NCI-H524 (cell line): ENCODE results near the gene ACBD7.

Experiments
- DNase-seq, 2 experiments: peaks; one replicate each; lab custom pipeline; 2025; lab: John Stamatoyannopoulos, UW

Gene ACBD7

DNA sequence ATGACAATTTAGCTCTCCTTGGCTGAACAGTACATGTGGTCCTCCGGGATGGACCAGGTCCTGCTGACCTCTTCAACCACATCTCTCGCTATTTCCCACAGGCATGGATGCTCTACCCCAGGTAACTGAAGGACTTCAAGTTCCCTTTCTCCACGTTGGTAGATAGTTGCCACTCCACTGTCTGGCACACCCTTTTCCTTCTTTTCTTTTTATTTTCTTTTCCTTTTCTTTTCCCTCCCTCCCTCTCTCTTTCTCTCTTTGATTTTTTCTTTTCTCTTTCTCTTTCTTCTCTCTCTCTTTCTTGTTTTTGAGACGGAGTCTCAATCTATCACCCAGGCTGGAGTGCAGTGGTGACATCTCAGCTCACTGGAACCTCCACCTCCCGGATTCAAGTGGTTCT is 2.8 kb upstream of the ACBD7 start:
- DNase-seq = no peak

DNA sequence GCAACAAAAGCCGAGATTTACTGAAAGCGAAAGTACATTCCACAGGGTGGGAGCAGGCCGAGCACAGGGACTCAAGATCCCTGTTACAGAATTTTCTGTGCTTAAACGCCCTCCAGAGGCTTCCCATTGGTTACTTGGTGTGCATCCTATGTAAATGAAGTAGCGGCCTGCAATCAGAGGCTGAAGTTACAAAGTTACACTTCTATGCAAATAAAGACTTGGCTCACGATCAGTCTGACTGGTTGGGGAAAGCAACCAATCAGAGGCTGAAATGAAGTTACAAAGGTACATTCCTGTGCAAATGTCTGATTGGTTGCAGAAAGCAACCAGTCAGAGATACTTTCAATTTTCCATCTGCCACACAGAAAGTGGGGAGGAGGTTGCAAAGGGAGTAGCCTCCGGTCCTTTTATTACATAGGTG is 4.1 kb downstream of the ACBD7 start:
- DNase-seq = no peak

GRCh38 chr10:15083674-15084501 is 4.7 kb downstream of the ACBD7 start:
- DNase-seq = no peak

GRCh38 chr10:15075421-15075820 is 13.2 kb downstream of the ACBD7 start:
- no peak for DNase-seq

- DNase-seq = no peak
Measured at GRCh38 chr10:15072358-15072757, 16.2 kb downstream of the ACBD7 start.

DNA sequence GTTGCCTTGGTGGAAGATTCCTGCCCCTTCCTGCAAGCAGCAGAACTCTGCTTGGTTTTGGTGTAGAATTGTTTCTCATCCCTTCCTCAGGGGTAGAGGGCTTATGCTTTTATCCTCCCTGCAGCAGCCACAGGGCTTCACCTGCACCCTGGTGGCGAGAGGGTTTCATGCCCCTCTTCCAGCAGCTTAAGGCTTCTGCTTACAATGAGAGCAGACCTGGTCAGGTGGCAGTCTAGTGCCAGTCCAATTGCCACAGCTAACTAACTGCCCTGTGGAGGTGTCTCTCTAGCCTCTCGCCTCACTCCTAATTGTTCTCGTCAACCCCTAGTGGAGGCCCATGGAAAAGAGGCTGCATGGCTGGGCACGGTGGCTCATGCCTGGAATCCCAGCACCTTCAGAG is 19.3 kb downstream of the ACBD7 start:
- no peak for DNase-seq

- DNase-seq = no peak
Measured at GRCh38 chr10:15068802-15069201, 19.8 kb downstream of the ACBD7 start.

DNA sequence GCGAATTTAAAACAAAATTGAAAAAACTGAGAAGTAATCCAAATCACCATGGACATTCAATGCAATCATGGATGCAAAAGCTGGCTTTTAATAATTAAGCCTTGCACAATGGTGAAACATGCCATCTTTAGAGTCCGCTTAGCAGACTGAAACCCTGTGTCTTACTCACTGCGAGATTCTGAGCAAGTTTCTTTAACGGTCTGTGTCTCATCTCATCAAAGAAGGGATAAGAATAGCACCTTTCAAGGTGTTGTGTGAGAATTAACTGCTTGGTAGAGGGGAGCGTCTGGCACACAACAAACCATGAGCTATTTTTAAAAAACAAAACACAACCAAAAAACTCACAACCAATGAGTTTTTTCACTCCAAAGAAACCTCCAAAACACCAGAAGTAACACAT is 21.4 kb downstream of the ACBD7 start:
- no peak for DNase-seq

DNA sequence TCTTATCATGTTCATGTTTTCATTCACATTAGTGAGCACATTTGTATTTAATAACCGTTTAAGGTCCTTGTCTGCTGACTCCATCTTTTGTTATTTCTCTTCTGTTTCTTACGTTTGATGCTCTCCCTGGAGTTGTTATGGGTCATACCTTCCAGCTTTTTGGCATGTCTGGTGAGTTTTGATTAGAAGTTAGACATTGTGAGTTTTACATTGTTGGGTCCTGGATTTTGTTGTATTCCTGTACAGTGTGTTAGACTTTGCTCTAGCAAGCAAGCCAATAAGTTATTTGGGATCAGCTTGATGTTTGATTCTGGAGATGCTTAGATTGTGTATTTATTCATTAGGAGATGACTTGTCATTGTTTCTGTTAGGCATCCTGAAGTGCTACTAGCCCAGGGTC is 27.9 kb downstream of the ACBD7 start:
- no peak for DNase-seq

- no peak for DNase-seq
Measured at GRCh38 chr10:15059914-15060313, 28.7 kb downstream of the ACBD7 start.

GRCh38 chr10:15058689-15059088 is 29.9 kb downstream of the ACBD7 start:
- DNase-seq = no peak

- DNase-seq = no peak
Measured at GRCh38 chr10:15053061-15053460, 35.5 kb downstream of the ACBD7 start.

DNA sequence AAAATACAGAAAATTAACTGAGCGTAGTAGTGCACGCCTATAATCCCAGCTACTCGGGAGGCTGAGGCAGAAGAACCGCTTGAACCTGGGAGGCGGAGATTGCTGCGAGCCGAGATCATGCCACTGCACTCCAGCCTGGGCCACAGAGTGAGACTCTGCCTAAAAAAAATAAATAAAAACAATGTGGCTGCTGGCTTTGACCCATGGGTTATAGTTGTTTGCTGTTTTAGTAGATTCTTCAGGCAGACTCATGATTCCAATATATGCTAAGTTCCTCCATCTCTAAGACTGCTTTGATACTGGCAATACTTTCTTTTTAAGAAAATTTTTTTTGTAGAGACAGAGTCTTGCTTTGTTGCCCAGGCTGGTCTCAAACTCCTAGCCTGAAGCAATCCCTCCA is 36.5 kb downstream of the ACBD7 start:
- no peak for DNase-seq

DNA sequence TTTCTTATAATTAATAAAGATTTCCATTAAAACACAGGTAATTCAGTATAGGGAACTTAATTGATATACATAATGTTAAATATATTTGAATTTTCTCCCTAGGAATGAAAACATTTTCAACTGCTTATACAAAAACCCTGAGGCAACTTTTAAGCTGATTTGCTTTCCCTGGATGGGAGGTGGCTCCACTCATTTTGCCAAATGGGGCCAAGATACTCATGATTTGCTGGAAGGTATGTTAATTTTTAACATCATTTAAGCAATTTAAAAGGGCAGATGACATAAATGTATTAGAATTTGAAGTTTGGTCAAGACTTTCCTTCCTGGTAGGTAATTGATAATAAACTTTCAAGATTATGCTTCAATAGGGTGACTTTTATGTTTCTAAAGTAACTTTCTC is 39.0 kb downstream of the ACBD7 start:
- no peak for DNase-seq

DNA sequence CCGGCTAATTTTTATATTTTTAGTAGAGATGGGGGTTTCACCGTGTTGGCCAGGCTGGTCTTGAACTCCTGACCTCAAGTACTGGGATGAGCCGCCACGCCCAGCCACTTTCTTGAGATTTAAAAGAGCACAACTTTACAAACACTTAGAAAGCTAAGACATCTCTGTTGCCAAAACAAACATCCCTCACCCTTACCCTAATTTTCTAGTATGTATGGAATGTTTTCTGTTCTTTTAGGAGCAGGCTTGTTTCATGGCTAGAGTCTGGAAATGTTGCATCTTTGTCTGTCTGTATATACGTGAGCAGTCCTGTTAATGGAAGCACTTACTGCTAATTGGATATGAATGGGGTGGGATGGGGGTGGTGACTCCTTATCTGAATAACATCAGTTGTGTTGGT is 42.0 kb downstream of the ACBD7 start:
- DNase-seq = no peak

DNA sequence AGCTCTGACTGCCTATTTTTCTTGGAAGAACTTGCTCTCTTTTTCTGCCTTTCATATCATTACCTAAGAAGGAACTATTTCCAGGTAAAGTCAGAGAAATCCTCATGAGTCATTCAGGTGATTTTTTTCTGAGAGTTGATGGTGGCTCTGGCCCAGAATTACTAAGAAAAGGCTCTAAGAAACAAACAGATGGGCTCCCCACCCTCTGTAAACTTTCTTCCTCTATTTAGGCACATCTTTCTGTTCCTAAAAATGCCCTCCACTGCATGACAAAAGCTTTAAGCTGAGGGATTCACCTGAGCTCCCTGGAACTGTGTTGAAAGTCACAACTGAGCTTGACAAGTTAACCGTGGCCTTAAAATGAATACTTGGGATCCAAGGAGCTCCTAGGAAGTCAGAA is 43.2 kb downstream of the ACBD7 start:
- DNase-seq = no peak

- DNase-seq = no peak
Measured at GRCh38 chr10:15043674-15044073, 44.9 kb downstream of the ACBD7 start, which contains the start of gene OLAH. Gene OLAH, plus strand, starts transcription at chr10:15043943. Its CDS starts 3,346 bp downstream, at chr10:15047289.

DNA sequence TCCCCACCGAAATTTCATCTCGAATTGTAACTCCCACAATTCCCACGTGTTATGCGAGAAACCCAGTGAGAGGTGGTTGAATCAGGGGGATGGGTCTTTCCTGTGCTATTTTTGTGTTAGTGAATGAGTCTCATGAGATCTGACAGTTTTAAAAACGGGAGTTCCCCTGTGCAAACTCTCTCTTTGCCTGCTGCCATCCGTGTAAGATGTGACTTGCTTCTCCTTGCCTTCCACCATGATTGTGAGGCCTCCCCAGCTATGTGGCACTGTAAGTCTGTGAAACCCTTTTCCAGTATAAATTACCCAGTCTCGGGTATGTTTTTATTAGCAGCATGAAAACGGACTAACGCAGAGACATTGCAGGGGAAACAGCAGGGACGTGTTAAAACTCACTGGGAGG is 50.2 kb downstream of the ACBD7 start:
- DNase-seq = no peak

DNA sequence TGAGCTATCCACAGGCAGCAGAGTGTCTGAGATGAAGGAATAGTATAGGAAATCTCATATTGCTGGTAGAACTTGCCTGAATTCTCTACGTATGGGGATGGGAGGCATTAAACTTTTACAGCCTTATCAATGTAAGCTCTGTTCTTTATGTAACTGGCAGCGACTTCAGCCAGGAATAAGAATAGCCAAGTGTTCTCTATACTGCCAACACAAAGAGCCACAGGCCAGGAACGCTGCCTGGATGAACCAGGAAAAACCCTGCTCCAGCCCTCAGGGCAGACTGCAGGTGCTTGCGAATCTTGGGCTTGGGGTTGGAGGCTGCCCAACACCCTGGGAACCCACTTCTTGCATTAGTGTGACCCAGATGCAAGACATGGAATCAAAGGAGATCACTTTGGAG is 50.9 kb downstream of the ACBD7 start:
- DNase-seq = no peak

DNA sequence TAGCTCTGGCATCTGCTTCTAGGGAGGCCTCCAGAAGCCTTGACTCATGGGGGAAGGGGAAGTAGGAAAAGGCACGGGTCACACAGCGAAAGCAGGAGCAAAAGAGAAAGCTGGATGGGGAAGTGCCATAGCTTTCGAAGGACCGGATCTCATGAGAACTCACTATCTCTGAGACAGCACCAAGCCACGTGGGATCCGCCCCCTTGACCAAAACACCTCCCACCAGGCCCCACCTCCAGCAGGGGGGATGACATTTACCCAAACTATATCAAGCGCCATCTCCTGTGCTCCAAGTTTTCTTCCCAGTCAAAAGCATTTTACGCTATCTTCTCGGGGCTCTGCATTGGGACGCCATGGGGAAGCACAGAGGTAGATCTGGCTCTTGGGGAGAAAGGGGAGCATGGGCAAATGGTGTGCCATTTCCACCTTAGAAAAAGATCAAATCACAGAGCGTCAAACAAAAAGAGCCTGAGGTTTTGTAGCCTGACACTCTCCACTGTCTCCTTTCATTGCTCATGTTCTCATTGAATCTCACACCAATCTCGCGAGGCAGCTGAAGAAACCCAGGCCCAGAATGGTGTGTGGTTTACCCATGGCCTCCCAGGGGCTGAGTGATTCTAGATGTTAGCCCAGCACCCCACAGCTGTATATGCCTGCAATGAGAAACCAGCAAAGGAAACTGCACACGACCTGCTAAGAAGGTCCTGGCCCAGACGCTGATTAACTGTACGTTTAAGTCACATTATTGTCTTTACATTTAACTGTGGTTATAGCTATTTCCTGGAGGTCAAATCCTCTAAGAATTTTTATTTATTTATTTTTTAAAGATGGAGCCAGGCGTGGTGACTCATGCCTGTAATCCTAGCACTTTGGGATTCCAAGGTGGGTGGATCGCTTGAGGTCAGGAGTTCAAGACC is 52.9 kb downstream of the ACBD7 start:
- DNase-seq = no peak

DNA sequence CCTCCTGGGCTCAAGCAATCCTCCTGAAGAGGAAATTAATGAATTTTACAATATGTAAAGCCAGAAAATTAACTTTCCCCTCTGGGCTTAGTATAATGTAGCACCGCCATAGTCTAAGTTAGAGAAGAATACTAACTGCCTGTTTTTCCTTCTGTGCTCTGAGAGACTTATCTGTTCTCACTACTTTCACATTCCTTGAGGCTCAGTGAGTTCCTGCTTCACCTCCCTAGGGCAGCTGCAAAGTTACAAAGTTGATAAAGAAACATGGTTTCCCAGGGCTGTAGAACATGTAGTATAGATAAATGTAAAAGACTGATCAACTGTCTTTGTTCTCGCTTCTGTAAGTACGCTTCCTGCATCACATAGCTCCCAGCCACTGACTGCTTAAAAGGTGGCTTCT is 60.8 kb downstream of the ACBD7 start:
- no peak for DNase-seq
